Measurements from ENCODE around the gene ARFGEF2. TPM values are rescaled to one million over a fixed set of nuclear protein-coding genes. Genes with fewer than 3 reads are reported as not detected.
"Not testable (repeated sequence)": the region's sequence is repeated elsewhere in the genome, so short reads cannot be mapped to it uniquely, and the experiment has no call there.

The ARFGEF2 gene
- 28.4 TPM for total RNA-seq

- DNase-seq = peak; percentile 67
Observed at GRCh38 chr20:48921168-48921882, at the start of gene ARFGEF2. TSS of gene ARFGEF2 (plus strand) at chr20:48921711. CDS start at chr20:48921890, 179 bp downstream.

DNA sequence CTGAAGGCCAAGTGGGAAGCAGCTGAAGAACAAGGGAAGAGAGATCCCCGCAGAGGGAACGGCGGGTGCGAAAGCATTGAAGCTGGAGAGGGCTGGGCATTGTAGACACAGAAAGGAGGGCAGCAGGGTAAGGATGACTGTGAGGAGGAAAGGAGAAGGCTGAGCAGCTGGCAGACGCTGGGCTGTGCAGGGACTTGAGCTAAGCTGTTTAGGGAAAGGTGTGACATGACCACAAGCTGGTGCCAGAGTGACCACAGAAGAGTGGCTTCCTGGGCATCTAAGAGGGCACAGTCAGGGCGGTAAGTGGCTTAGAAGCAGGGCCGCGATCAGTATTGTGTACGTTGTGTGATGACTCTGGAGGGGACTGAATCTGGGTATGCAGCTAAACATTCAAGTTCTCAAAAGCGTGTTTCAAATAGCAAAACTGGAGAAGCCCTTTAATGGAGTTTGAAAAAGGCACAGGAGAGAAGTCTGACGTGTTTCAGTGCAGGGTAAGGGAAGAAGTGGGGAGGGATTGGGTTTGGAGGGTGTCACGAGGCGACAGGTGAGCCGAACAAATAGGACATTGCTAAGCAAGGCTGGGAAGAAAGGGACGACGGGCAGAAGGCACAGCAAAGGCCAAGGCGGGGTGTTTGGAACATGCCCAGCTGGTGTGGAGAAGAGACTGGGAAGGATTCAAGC lies 46.1 kb upstream of the ARFGEF2 start:
- no peak for DNase-seq

- DNase-seq = no peak
Observed at GRCh38 chr20:48875914-48876240, 45.6 kb upstream of the ARFGEF2 start.

- DNase-seq = no peak
Observed at GRCh38 chr20:48877304-48877703, 44.2 kb upstream of the ARFGEF2 start.

- no peak for DNase-seq
Observed at GRCh38 chr20:48878534-48879248, 42.8 kb upstream of the ARFGEF2 start.

- DNase-seq = peak; percentile 79
Observed at GRCh38 chr20:48879612-48880245, 41.8 kb upstream of the ARFGEF2 start.

- no peak for DNase-seq
Observed at GRCh38 chr20:48880331-48880730, 41.2 kb upstream of the ARFGEF2 start.

GRCh38 chr20:48880981-48881657 lies 40.4 kb upstream of the ARFGEF2 start:
- DNase-seq = peak; percentile 73

DNA sequence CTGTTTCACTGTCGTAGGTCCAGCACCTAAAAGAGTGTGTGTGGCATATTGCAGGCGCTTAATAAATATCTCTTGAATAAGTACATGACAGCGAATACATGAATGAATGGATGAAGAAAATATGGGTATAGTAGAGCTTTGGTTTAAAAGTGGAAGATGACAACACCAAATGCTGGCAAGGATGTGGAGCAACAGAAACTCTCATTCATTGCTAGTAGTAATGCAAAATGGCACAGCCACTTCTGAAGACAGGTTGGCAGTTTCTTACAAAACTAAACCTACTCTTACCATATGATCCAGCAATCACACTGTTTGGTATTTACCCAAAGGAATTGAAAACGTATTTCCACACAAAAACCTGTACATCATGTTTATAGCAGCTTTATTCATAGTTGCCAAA lies 36.3 kb upstream of the ARFGEF2 start:
- DNase-seq = no peak

DNA sequence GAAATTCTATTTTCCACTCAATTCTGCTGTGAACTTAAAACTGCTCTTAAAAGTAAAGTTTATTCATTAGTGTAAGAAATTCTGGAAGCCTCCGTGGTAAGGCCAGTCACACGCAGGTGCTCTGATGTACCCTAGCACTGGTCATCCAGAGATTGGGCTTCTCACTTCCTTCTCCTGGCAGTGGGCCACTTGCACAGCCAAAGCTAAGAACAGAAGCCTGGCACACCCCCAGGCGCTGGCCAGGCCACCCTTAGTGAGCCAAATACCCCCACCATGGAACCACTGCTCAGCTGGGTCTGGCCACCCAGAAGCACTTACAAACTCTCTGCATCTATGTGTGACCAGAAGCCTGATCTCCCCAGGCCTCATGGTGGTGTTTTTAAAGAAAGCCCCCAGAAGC lies 35.3 kb upstream of the ARFGEF2 start:
- no peak for DNase-seq

DNA sequence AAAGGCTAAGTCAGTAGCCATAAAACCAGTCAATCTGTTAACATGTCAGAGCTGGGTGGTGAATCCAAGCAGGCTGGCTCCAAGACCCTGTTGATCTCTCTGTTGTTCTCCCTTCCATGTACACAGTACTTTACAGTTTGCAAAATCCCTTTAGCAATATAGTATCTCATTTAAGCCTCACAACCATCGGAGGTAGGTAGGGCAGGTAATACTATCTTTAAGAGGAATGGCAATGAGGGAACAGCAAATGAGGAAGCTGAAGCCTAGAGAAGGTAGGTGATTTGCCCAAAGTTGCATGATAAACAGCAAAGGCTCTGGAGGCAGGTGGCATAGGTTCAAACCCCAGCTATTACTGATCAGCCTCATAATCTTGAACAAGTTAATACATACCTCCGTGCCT lies 34.7 kb upstream of the ARFGEF2 start:
- DNase-seq = no peak

- not testable (repeated sequence) for DNase-seq
Observed at GRCh38 chr20:48888517-48888916, 33.0 kb upstream of the ARFGEF2 start.

GRCh38 chr20:48889140-48889790 lies 32.2 kb upstream of the ARFGEF2 start:
- no peak for DNase-seq

GRCh38 chr20:48891235-48892048 lies 30.1 kb upstream of the ARFGEF2 start:
- no peak for DNase-seq

DNA sequence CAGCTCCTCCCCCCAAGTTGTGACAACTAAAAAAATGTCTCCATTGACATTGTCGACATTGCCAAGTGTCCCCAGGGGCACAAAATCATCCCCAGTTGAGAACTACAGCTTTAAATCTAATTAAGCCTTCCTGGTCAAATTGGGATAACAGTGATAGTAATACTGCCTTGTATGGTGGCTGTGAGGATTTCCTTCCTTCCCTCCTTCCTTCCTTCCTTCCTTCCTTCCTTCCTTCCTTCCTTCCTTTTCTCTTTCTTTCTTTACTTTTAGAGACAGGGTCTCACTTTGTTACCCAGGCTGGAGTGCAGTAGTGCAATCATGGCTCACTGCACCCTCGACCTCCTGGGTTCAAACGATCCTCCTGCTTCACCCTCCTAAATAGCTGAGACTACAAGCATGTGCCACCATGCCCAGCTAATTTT lies 29.5 kb upstream of the ARFGEF2 start:
- no peak for DNase-seq

DNA sequence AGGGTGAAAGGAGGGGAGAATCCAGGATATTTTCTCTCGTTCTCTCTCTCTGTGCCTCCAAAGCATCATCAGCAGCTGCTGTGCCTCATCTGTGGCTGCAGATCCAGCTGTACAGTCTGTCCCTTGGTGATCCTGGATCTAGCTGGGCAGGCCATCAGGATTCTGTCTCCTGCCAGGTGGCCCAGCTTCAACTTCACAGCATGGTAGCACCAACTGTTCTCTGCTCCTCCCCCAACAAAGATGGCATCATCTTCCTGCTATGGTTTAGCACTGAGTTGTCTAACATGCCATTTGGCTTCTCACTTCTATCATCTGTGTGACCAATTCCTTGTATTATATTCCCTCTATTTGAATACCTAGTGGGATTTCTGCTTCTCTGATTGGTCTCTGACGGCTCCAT lies 28.6 kb upstream of the ARFGEF2 start:
- no peak for DNase-seq

- no peak for DNase-seq
Observed at GRCh38 chr20:48893374-48893773, 28.1 kb upstream of the ARFGEF2 start.

GRCh38 chr20:48897305-48898010 lies 24.1 kb upstream of the ARFGEF2 start:
- no peak for DNase-seq

DNA sequence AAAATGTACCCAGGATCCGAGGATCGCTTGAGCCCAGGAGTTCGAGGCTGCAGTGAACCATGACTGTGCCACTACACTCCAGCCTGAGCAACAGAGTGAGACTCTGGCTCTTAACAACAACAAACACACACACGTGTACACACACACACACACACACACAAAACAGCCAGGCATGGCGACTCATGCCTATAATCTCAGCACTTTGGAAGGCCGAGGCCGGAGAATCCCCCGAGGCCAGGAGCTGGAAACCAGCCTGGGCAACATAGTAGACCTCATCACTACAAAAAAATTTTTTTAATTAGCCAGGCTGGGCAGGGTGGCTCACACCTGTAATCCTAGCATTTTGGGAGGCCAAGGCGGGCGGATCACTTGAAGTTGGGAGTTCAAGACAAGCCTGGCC lies 23.3 kb upstream of the ARFGEF2 start:
- no peak for DNase-seq

DNA sequence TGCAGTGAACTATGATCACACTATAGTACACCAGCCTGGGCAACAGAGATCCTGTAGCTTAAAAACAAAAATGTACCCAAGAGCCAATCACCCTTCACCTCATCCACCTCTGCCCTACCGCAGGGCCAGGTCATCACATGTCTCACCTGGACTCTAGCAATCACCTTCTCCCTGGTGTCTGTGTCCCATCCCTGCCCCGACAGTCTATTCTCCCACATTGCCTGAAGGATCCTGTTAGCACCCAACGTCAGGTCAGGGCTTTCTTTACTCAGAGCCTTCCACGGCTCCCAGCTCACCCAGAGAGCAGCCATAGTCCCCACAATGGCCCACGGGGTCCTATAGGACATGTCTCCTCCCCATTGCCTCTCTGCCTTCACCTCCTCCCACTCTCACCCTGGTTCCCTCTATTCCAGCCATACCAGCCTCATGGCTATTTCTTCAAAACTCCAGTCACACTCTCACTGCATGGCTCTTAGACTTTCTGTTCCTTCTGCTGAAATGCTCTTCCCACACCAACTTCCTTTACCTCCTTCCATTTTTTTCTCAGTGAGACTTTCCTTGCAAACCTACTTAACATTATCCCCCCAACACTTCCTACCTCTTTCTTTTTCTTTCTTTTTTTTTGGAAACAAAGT lies 22.5 kb upstream of the ARFGEF2 start:
- DNase-seq = no peak

Data from skin of body (tissue), 2 donors.